Mucosa of gallbladder (tissue), 1 donor: ENCODE data around the gene EGLN2. TPM values are rescaled to one million over a fixed set of nuclear protein-coding genes. Genes with fewer than 3 reads are reported as not detected.
"Not testable (repeated sequence)": the region's sequence is repeated elsewhere in the genome, so short reads cannot be mapped to it uniquely, and the experiment has no call there.

Experiments
- DNase-seq: peaks from one replicate; pipeline ENCODE4 v3.0.0-alpha.2; 2020; ENCODE audit warnings: low spot score
- total RNA-seq: library from RNA; stranded (reverse); gene quantifications from one replicate; pipeline ENCODE4 v1.2.1, GENCODE V29; 2021
- donor health status: DM: no; HTN: no; CAD: no.

The EGLN2 gene
- total RNA-seq, 1 donor from 2014 or later, result 114 TPM

DNA sequence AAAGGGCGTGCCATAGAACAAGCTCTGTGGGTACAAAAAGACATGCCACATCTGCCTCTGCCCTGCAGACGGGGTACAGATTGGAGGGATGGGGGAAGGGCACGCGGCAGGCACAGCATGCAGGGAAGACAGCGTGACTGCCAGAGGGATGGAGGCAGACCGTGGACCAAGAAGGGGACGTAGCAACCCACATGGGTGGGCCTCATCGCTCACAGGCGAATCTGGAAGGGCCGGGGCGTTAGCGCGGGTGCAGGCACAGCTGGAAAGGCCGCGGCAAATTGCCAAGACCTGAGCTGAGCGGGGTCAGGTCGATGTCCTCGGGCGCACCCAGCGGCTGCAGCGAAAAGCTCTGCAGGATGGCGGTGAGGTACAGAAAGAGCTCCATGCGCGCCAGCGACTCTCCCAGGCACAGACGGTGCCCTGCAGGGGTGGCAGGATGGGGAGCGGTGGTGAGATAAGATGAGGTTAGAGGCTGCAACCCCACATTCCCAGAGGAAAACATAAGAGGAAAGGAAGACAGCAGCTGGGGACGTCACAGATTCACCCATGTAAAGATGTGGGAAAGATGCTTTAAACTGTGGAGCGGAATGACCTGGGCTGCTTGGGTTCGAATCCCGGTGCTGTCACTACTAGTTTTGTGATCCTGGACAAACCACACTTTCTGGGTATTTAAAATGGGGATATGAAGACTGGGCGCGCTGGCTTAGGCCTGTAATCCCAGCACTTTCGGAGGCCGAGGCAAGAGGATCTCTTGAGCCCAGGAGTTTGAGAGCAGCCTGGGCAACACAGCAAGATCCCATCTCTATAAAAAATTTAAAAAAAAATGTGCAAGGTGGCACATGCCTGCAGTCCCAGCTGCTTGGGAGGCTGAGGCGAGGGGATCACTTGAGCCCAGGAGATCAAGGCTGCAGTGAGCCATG is 19.7 kb downstream of the EGLN2 start:
- peak; percentile 74 for DNase-seq

DNA sequence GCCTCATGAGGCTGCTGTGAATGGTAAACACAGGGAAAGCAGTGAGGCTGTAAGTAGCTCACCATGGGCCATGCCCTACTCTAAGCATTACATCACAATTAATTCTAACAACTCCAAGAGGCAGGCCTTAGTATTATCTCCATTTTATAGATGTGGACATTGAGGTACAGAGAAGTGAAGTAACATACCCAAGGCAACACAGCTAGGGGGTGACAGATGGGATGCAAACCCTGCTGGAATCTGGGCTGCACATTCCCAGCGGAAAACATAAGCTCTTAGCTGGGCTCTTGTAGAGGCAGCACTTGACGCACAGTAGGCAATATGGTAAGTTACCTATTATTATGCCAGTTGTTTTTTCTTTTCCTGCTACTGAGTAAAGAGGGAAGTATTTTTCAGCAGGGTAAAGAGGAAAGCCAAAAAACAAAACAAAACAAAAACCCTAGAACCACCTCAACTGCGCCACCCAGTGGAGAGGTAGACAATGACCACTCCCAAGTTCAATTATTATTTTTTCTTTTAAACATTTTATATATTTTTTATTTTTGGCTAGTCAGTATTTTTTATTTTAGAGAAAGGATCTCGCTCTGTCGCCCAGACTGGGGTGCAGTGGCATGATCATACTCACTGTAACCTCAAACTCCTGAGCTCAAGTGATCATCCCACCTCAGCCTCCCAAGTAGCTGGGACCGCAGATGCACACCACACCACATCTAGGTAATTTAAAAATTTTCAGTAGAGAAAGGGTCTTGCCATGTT is 20.7 kb downstream of the EGLN2 start:
- peak; percentile 41 for DNase-seq

DNA sequence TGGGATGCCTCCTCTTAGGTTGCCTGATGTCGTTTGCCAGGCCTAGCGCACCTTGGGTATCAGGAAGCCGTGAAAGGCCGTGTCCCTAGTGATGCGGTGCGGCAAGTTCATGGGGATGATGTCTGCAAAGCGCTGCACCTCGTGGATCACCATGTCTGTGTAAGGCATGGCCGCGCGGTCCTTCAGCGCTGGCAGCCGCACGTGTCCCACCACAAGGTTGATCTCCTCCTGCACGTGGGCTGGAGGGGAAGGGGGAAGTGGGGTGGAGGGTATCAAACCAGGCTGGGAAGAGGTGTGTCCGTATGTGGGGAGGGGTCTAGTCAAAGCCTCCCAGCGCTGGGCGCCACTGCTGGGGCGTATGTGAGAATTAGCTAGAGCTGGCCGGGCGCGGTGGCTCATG is 23.2 kb downstream of the EGLN2 start:
- DNase-seq, result peak; percentile 9

DNA sequence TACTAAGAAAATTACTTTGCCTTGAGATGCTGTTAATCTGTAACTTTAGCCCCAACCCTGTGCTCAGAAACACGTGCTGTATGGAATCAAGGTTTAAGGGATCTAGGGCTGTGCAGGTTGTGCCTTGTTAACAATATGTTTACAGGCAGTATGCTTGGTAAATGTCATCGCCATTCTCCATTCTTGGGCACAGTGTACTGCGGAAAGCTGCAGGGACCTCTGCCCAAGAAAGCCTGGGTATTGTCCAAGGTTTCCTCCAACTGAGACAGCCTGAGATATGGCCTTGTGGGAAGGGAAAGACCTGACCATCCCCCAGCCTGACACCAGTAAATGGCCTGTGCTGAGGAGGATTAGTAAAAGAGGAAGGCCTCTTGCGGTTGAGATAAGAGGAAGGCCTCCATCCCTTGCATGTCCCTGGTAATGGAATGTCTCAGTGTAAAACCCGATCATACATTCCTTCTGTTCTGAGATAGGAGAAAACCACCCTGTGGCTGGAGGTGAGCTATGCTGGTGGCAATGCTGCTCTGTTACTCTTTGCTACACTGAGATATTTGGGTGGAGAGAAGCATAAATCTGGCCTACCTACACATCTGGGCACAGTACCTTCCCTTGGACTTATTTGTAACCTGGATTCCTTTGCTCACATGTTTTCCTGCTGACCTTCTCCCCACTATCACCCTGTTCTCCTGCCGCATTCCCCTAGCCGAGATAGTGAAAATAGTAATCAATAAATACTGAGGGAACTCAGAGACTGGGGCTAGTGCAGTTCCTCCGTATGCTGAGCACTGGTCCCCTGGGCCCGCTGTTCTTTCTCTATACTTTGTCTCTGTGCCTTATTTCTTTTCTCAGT is 23.9 kb downstream of the EGLN2 start:
- DNase-seq, result peak; percentile 43

DNA sequence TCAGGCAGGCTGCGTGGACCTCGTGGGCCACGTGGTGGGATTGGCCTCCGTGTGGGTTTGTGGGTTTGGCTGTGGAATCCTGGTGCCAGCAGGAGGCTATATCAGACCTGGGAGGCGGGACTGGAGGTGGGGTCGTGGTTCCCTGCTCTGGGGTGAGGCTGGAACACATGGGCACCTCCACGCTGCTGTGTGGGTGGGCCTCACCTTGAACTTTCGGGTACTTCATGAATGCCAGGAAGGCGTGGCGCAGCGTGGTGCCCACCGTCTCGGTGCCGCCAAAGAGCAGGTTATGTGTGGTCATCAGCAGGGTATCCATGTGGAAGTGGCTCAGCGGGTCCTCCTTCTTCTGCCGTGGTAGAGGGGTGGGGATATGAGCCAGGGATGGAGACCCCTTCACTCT is 25.9 kb downstream of the EGLN2 start:
- DNase-seq, result peak; percentile 9

DNA sequence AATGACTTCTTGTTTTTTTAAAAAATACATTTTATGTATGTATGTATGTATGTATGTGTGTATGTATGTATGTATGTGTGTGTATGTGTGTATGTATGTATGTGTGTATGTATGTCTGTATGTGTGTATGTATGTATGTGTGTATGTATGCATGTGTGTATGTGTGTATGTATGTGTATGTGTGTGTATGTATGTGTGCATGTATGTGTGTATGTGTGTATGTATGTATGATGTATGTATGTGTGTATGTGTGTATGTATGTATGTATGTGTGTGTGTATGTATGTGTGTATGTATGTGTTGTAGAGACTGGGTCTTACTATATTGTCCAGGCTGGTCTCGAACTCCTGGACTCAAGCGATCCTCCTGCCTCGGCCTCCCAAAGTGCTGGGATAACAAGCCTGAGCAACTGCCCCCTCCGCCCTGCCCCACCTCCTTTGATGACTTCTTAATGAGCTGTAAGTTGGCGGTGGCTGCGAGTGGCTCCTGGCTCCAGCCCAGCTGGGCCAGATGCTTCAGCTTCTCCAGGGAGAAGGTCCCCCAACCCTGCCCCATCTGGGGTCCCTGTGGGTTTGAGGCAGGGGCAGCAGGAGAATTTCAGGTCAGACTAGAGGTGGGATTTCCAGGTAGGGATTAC is 26.6 kb downstream of the EGLN2 start:
- DNase-seq, result peak; percentile 3

DNA sequence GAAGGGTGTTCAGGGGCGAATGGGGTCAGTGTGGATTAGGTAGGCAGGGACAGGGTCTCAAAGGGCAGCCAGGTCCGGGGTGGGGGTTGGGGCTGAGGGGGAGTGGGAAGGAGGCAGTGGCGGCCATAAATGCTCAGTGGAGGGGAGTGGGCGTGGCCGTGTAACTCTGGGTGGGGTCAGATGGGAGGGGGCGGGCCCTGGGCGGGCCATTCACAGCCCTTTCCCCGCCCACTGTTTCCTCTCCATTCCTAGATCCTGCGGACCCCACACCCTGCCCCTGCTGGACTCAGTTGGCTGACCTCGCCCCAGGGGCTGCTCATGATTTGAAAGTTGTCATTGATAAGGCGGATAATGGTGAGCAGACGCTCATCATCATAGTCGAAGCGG is 27.3 kb downstream of the EGLN2 start:
- peak; percentile 2 for DNase-seq

DNA sequence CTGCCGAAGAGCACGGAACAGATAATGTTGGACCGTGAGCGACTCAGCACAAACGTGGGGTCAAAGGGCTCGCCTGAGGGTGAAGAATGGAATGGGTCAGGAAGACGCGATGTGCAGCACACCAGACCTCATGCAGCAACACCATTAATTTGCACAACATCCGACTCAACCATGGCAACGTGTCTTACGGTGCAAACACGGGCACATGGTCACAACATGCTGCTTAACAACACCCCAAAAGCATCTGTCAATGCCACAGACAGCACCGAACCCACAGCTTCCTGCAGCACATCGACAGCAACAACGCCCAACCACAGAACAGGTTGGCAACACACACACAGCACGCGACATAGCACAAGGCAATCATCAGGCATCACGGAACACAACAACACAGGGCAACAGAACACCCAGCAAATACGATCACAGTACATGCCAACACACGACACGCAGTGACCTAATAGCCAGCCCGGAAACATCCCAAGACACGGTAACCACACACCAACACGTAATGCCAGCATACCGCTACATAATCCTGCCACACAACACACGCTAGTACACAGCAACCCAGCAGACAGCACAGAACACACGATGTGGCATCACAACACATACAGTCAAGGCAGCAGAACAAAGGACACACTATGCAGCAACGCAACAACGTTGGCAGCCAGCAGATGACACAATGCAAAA is 27.9 kb downstream of the EGLN2 start:
- DNase-seq, result peak; percentile 10

DNA sequence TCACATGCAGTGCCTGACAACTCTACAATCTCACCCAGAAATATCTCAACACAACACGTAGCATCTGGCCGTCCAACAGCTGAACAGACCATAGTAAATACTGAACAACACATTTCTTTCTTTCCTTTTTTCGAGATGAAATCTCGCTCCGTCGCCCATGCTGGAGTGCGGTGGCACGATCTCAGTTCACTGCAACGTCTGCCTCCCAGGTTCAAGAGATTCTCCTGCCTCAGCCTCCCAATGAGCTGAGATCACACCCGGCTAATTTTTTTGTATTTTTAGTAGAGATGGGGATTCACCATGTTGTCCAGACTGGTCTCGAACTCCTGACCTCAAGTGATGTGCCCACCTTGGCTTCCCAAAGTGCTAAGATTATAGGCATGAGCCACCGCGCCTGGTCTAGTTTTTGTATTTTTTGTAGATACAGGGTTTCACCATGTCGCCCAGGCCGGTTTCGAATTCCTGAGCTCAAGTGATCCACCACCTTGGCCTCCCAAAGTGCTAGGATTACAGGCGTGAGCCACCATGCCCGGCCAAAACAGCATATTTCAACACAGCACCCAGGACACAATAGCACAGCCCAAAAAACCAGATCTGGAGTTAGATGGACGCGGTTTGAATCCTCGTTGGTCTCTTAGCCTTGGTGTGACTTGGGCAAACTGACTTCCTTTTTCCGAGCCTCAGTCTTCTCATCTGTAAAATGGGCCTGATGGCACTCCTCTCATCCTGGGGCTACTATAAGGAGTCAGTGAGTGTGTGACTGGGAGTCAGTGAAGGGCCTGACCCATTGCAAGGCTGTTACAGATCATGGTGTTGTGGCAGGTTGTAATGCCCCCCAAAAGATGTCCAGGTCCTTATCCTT is 28.6 kb downstream of the EGLN2 start:
- peak; percentile 5 for DNase-seq

DNA sequence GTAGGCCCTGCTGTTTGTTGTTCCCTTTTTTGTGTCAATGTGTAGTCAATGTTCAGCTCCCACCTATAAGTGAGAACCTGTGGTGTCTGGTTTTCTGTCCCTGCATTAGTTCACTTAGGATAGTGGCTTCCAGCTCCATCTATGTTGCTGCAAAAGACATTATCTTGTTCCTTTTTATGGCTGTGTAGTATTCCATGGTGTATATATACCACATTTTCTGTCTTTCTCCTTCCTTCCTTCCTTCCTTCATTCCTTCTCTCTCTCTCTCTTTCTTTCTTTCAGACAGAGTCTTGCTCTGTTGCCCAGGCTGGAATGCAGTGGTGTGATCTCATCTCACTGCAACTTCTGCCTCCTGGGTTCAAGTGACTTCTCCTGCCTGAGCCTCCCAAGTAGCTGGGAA is 30.2 kb downstream of the EGLN2 start:
- no peak for DNase-seq

DNA sequence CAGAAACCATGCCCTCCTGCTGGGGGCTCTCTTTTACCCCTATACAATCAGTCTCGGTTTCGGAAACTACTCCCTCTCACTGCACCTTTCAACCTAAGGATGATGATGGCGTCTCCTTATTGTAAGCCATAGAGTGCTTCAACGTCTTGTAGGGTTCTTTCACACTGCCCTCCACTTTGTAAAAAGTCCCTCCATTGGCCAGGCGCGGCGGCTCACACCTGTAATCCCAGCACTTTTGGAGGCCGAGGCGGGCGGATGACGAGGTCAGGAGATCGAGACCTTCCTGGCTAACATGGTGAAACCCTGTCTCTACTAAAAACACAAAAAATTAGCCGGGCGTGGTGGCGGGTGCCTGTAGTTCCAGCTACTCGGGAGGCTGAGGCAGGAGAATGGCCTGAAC is 31.8 kb downstream of the EGLN2 start:
- DNase-seq, result not testable (repeated sequence)

DNA sequence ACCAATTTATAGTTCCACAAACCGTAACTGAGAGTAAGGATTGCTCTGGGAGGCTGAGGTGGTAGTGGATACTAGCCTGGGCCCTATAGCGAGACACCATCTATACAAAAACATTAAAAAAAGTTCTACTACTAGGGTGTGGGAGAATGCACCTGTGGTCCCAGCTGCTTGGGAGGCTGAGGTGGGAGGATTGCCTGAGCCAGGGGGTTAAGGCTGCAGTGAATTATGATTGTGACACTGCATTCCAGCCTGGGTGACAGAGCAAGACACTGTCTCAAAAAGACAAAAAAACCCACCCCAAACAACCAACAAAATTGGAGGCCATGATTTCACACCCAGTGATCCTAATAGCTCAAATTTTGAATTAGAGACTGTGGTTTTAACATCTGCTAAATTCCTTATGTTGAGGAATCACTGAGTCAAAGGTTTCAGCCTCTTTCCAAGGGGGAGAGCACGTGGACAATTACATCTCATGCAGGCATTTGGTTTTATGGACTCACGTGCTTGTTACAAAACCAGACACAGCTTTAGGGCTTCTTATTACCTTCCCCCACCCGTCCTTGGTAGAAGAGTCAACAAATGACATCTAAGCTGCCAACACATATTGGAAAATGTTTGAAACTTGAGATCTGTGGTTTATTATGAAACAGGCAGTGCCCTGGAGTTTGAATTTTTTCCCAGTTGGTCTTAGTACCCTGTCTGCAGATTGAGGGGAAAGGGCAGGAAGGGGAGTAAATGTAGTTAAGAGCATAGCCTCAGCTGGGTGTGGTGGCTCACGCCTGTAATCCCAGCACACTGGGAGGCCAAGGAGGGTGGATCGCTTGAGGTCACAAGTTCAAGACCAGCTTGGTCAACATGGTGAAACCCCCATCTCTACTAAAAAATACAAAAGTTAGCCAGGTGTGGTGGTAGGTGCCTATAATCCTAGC is 32.8 kb downstream of the EGLN2 start:
- DNase-seq, result no peak

DNA sequence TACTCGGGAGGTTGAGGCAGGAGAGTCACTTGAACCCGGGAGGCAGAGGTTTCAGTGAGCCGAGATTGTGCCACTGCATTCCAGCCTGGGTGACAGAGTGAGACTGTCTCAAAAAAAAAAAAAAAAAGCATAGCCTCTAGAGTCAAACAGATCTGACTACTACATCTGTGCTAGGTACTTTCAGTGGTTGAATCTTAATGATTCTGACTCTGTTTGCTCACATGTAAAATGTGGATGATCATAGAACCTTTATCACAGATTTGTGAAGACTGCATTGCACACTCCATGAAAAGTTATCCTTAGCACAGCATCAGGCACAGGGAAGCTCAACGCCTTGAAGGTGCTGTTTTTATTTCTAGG is 33.4 kb downstream of the EGLN2 start:
- not testable (repeated sequence) for DNase-seq

DNA sequence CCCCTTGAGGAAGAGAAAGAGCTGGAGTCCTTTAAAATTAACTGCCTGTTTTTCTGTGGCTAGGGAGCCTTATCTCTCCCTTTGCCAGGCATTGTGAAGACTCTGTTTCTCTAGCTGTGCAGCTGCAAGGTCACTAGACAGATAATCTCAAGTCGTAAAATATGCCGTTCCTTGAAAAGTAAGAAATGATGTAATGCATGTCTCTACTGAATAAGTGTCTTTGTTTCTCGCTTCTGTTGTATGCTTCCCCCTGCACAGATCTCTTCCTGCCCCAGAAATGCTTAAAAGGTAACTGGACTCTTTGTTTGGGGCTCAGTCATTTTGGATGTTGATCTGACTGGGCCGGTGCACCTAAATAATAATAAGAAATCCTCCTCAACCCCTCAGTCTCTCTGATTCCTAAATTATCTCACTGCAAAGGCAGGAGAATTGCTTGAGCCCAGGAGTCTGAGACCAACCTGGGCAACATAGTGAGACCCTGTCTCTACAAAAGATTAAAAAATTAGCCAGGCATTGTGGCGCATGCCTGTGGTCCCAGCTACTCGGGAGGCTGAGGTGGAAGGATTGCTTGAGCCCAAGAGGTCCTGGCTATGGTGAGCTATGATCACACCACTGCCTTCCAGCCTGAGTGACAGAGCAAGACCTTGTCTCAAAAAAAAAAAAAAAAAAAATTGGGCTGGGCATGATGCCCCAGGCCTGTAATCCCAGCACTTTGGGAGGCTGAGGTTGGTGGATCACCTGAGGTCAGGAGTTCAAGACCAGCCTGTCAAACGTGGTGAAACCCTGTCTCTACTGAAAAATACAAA is 34.9 kb downstream of the EGLN2 start:
- not testable (repeated sequence) for DNase-seq

DNA sequence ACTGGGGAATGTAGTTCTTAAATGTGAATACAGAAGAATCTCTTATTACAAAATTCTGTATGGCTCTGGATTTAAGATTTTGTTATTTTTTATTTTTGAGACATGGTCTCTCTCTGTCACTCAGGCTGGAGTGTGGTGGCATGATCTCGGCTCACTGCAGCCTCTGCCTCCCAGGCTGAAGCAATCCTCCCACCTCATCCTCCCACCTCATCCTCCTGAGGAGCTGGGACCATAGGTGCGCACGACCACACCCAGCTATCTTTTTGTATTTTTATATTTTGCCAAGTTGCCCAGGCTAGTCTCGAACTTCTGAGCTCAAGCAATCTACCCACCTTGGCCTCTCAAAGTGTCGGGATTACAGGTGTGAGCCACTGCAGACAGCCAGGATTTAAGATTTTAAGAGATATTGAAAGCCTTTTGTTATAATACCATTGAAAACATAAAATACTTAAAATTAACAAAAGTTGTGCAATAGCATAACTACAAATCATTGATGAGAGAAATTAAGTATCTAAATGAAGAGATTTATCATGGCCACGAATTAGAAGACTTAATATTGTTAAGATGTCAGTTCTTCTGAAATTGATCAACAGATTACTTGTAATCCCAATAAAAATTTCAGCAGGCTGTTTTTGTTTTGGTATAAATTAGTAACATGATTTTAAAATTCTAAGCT is 37.9 kb downstream of the EGLN2 start:
- DNase-seq, result no peak

DNA sequence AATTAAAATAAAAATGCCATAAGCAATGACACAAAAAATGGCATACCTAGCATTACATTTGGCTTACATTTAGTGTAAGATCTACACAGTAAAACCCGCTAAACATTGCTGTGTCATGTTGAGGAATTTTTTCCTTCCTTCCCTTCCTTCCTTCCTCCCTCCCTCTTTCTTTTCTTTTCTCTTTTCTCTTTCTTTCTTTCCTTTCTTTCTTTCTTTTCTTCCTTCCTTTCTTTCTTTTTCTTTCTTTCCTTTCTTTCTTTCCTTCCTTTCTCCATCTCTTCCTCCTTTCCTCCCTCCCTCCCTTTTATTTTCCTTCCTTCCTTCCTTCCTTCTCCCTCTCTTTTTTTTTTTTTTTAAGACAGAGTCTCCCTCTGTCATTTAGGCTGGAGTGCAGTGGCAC is 39.5 kb downstream of the EGLN2 start:
- not testable (repeated sequence) for DNase-seq

DNA sequence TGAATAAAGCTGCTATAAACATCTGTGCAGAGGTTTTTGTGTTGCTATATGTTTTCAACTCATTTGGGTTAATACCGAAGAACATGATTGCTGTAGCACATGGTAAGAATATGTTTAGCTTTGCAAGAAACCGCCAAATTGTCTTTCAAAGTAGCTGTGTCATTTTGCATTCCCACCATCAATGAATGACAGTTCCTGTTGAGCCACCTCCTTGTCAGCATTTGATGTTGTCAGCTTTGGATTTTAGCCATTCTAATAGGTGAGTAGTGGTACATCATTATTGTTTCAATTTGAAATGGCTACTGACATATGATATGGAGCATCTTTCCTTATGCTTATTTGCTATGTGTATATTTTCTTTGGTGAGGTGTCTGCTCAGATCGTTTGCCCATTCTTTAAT is 43.0 kb downstream of the EGLN2 start:
- DNase-seq, result not testable (repeated sequence)
